ENCODE data around the gene NUDT14. TPM values are rescaled to one million over a fixed set of nuclear protein-coding genes. Genes with fewer than 3 reads are reported as not detected.

NUDT14 gene
- total RNA-seq, 1 donor from 2014 or later, result 11.5 TPM

- DNase-seq, result no peak
Observed at GRCh38 chr14:105173901-105174894, 6.9 kb downstream of the NUDT14 start.

- no peak for DNase-seq
Observed at GRCh38 chr14:105173145-105173544, 8.0 kb downstream of the NUDT14 start.

GRCh38 chr14:105172476-105172875 lies 8.6 kb downstream of the NUDT14 start:
- no peak for DNase-seq

- DNase-seq, result peak; percentile 78
Observed at GRCh38 chr14:105171004-105171673, 10.0 kb downstream of the NUDT14 start.

- DNase-seq, result no peak
Observed at GRCh38 chr14:105169776-105170655, 11.1 kb downstream of the NUDT14 start.

GRCh38 chr14:105168979-105169507 lies 12.1 kb downstream of the NUDT14 start:
- no peak for DNase-seq

GRCh38 chr14:105168496-105168978 lies 12.6 kb downstream of the NUDT14 start, which contains the start of gene JAG2:
Gene JAG2 (minus strand): TSS chr14:105168776. CDS start chr14:105168420, 356 bp downstream.
- no peak for DNase-seq

GRCh38 chr14:105168093-105168420 lies 13.1 kb downstream of the NUDT14 start:
- no peak for DNase-seq

- peak; percentile 72 for DNase-seq
Observed at GRCh38 chr14:105167303-105168092, 13.6 kb downstream of the NUDT14 start.

- no peak for DNase-seq
Observed at GRCh38 chr14:105166571-105167302, 14.4 kb downstream of the NUDT14 start.

GRCh38 chr14:105165761-105166485 lies 15.2 kb downstream of the NUDT14 start:
- DNase-seq, result no peak

- DNase-seq, result peak; percentile 50
Observed at GRCh38 chr14:105165134-105165704, 15.9 kb downstream of the NUDT14 start.

GRCh38 chr14:105163040-105163742 lies 17.9 kb downstream of the NUDT14 start:
- DNase-seq, result no peak

GRCh38 chr14:105162669-105162979 lies 18.5 kb downstream of the NUDT14 start:
- DNase-seq, result no peak

GRCh38 chr14:105161964-105162668 lies 19.0 kb downstream of the NUDT14 start:
- DNase-seq, result no peak

GRCh38 chr14:105161309-105161708 lies 19.8 kb downstream of the NUDT14 start:
- DNase-seq, result no peak

- no peak for DNase-seq
Observed at GRCh38 chr14:105160776-105161175, 20.3 kb downstream of the NUDT14 start.

GRCh38 chr14:105159344-105159743 lies 21.8 kb downstream of the NUDT14 start:
- no peak for DNase-seq
